HG02870 (cell line): ENCODE results near the gene NOMO2.
"Not testable (repeated sequence)": the region's sequence is repeated elsewhere in the genome, so short reads cannot be mapped to it uniquely, and the experiment has no call there.

ENCODE experiments used
- ATAC-seq: cut with Tn5 transposase; IDR thresholded peaks from one replicate; pipeline ENCODE4 v1.9.1; 2021; ENCODE audit warnings: mild to moderate bottlenecking, moderate library complexity; ENCODE audit not compliant: unreplicated experiment

The NOMO2 gene

GRCh38 chr16:18561727-18562314, at the start of gene NOMO2:
TSS of gene NOMO2 (minus strand) at chr16:18562097. CDS start at chr16:18562040, 57 bp downstream.
- peak; percentile 91 for ATAC-seq

DNA sequence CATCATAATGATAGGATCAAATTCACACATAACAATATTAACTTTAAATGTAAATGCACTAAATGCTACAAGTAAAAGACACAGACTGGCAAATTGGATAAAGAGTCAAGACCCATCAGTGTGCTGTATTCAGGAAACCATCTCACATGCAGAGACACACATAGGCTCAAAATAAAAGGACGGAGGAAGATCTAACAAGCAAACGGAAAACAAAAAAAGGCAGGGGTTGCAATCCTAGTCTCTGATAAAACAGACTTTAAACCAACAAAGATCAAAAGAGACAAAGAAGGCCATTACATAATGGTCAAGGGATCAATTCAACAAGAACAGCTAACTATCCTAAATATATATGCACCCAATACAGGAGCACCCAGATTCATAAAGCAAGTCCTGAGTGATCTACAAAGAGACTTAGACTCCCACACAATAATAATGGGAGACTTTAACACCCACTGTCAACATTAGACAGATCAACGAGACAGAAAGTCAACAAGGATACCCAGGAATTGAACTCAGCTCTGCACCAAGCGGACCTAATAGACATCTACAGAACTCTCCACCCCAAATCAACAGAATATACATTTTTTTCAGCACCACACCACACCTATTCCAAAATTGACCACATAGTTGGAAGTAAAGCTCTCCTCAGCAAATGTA, 48.4 kb upstream of the NOMO2 start:
- not testable (repeated sequence) for ATAC-seq

DNA sequence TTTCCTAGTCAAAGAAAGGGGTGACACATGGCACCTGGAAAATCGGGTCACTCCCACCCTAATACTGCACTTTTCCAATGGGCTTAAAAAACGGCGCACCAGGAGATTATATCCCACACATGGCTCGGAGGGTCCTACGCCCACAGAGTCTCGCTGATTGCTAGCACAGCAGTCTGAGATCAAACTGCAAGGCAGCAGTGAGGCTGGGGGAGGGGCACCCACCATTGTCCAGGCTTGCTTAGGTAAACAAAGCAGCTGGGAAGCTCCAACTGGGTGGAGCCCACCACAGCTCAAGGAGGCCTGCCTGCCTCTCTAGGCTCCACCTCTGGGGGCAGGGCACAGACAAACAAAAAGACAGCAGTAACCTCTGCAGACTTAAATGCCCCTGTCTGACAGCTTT, 46.4 kb upstream of the NOMO2 start:
- not testable (repeated sequence) for ATAC-seq

- ATAC-seq: not testable (repeated sequence)
Measured at GRCh38 chr16:18603572-18604246, 41.8 kb upstream of the NOMO2 start.

DNA sequence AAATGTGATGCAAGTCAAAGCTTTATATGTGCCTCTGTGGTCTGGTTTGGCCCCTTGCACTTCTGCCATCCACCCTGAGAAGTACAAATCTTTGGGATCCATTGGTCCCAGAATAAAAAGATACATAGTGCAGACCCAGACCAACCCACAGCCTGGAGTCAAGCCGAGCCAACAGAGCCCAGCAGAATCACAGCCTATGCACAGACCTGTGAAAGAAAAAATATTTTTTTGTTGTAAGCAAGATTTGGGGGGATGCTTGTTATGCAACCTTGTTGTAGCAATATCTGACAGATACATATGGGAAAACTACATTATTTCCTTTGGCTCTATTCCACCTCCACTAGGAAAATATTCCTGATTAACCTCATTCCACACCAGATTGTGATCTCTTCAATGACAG, 36.7 kb upstream of the NOMO2 start:
- not testable (repeated sequence) for ATAC-seq

DNA sequence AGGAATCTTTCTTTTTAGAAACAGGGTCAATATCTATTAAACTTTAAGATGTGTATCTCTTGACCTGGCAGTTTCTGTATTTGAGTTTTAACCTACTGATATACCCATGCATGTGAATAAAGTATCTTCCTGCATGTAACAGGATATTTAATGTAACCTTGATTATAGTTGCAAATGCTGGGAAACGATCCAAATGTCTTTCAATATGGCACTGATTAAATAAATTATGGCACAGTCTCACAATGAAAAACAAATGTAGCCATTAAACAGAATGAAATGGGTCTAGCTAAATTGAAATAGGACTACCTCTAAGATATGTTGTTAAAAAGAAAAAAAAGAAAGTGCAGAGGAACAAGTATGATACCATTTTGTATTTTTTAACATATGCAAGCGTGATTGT, 35.8 kb upstream of the NOMO2 start:
- not testable (repeated sequence) for ATAC-seq

DNA sequence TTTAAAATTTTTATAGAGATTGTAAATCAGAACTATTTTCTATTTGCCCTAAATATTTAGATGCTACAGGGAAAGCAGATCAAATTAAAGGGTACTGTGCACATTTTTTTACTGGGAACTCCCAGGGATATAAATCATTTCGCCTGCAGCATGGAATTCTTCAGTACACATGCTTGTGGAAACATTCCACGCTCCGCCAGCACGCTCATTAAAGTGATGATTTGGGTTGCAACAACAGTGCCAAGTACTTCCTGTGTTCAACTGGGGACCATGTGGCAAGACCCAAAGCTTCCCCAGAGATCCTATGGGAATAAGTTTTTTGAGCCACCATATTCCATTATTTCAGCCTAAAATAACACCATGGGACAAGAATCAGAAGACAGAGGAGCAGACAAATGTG, 35.4 kb upstream of the NOMO2 start:
- not testable (repeated sequence) for ATAC-seq

GRCh38 chr16:18595796-18596195, 33.9 kb upstream of the NOMO2 start:
- ATAC-seq: not testable (repeated sequence)

- not testable (repeated sequence) for ATAC-seq
Measured at GRCh38 chr16:18594880-18595279, 33.0 kb upstream of the NOMO2 start.

- ATAC-seq: not testable (repeated sequence)
Measured at GRCh38 chr16:18593904-18594303, 32.0 kb upstream of the NOMO2 start.

DNA sequence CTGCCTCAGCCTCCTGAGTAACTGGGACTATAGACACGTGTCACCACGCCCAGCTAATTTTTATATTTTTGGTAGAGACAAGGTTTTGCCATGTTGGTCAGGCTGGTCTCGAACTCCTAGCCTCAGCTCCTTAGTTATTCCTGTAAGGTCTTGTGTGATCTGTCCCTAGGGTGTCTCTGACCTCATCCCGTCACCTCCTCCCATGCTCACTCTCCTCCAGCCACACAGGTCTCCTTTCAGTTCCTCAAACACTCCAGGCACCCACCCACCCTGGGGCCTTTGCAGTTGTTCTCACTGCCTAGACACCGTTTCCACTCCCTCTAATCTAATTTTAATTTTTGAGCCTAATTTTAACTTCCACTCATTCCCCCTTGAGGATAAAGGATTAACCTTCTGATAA, 31.1 kb upstream of the NOMO2 start:
- ATAC-seq: not testable (repeated sequence)

DNA sequence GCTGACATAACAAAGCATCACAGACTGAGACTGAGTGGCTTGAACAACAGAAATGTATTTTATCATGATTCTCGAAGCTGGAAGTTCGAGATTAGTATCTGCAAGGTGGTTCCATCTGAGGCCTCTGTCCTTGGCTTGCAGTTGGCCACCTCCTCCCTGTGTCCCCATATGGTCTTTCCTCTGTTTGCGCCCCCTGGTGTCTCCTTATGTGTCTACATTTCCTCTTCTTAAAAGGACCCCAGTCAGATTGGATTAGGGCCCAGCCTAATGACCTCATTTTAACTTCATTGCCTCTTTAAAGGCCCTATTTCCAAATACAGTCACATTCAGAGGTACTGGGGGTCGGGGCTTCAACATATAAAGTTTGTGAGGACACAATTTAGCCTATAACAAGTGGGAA, 30.0 kb upstream of the NOMO2 start:
- ATAC-seq: not testable (repeated sequence)

GRCh38 chr16:18591441-18591840, 29.5 kb upstream of the NOMO2 start:
- ATAC-seq: not testable (repeated sequence)

- not testable (repeated sequence) for ATAC-seq
Measured at GRCh38 chr16:18589806-18590205, 27.9 kb upstream of the NOMO2 start.

- ATAC-seq: not testable (repeated sequence)
Measured at GRCh38 chr16:18586560-18587540, 25.0 kb upstream of the NOMO2 start.

- ATAC-seq: not testable (repeated sequence)
Measured at GRCh38 chr16:18585789-18586188, 23.9 kb upstream of the NOMO2 start.

GRCh38 chr16:18582902-18583301, 21.0 kb upstream of the NOMO2 start:
- no peak for ATAC-seq

DNA sequence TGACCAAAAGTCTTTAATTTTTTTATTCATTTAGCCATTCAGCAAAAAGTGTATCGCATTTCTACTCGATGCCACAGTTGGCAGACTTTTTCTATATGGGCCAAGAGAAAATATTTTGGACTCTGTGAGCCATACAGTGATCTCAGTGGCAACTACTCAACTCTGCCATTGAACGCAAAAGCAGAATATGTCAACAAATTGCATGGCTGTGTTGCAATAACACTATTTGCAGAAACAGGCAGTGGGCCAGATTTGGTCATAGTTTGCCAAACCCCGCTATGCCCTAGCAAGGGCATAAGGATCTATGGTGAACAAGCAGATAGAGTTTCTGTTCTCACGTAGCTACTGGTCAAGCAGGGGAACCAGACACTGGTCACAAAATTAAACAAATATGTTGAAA, 18.5 kb upstream of the NOMO2 start:
- ATAC-seq: not testable (repeated sequence)

DNA sequence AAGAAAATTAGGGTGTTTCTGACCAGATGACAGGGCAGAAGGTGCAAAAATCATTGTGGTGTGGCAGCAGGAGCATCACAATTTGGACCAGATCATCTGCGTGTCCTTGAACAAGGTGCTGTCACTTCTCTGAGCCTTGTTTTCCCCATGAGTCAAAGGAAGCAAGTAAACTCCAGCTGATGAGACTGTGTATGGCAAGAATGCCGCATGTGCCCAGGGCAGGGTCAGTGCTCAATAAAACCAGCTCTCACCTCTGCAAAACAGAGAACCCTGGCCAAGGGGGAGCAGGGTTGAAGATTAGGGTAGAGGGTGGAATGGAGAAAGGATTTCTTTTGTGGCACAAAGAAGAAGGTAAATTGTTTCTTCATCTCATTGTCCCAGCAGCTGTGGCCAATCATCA, 17.4 kb upstream of the NOMO2 start:
- ATAC-seq: not testable (repeated sequence)

- ATAC-seq: not testable (repeated sequence)
Measured at GRCh38 chr16:18577942-18578341, 16.0 kb upstream of the NOMO2 start.

- ATAC-seq: not testable (repeated sequence)
Measured at GRCh38 chr16:18575945-18576344, 14.0 kb upstream of the NOMO2 start.
